GM19193 (cell line): ENCODE data around the gene GLP2R.

ENCODE experiments used
- POLR2A ChIP-seq: IDR thresholded peaks from 4 replicates; pipeline ENCODE4 v1.6.1; 2011; ENCODE audit not compliant: insufficient read depth, insufficient read length; ENCODE audit errors: extremely low read depth

GLP2R gene

GRCh38 chr17:9936095-9936494, 110.4 kb downstream of the GLP2R start:
- no peak for TF ChIP-seq POLR2A

GRCh38 chr17:9937241-9937761, 111.6 kb downstream of the GLP2R start:
- TF ChIP-seq POLR2A: no peak

GRCh38 chr17:9937901-9938300, 112.2 kb downstream of the GLP2R start:
- TF ChIP-seq POLR2A: no peak

- no peak for TF ChIP-seq POLR2A
Observed at GRCh38 chr17:9938764-9939163, 113.0 kb downstream of the GLP2R start.

GRCh38 chr17:9940841-9941240, 115.1 kb downstream of the GLP2R start:
- no peak for TF ChIP-seq POLR2A

GRCh38 chr17:9941305-9941704, 115.6 kb downstream of the GLP2R start:
- TF ChIP-seq POLR2A: no peak
